ENCODE results near the gene NUFIP2. TPM values are rescaled to one million over a fixed set of nuclear protein-coding genes. Genes with fewer than 3 reads are reported as not detected.

The NUFIP2 gene
- total and polyA plus RNA-seq, 10 of the 15 experiments (the other 5 are each of a cell fraction or from before 2014, with no cell fraction given): 3.7 to 32.3 (median 14.5) TPM

- H3K27ac ChIP-seq (ENCODE audit: control insufficient read depth, insufficient read depth): no peak overlapping the region
- H3K4me2 ChIP-seq (ENCODE audit: control insufficient read depth, insufficient read depth): no peak overlapping the region
- H3K9me3 ChIP-seq (replicated peaks; ENCODE audit: control insufficient read depth, insufficient read depth, low read length): no peaks in the 10 kb centered on the region
- ATAC-seq (no peak), FAIRE-seq (no peak), DNase-seq (ENCODE audit: low read depth, low spot score) (no peak)
- no peaks in the 10 kb centered on the region for H3K27me3 ChIP-seq (replicated peaks in 1 of 2; ENCODE audit: control insufficient read depth in 2 of 2, insufficient read depth in 2 of 2, low read length in 1 of 2)
- no peaks in the 10 kb centered on the region for H3K4me1 ChIP-seq (ENCODE audit: control insufficient read depth, insufficient read depth, low read length)
- intact Hi-C loops (cut with micrococcal nuclease; ENCODE audit: unreplicated experiment): no loop called here
- no peak overlapping the region for H3K9ac ChIP-seq (ENCODE audit: control insufficient read depth, insufficient read depth, low read length)
- in situ Hi-C loops (cut with MboI): no loop called here
- SMC1A ChIA-PET (ENCODE audit: uncharacterized antibody, unreplicated experiment): interaction anchor here (0.9 to 1.3 kb wide), 2 partner anchors 22 to 80 kb away, joined by 3 to 6 read pairs; no protein-coding TSS in a partner anchor
- no peak overlapping the region for H3K4me3 ChIP-seq
- no TSS peak for BruUV-seq (replicated peaks)
- RAD21 ChIA-PET (ENCODE audit: unreplicated experiment): interaction anchor here (0.8 kb wide), 1 partner anchor 39 kb away, joined by 3 read pairs; no protein-coding TSS in a partner anchor
- no peak overlapping the region for H2AFZ ChIP-seq (ENCODE audit: control insufficient read depth, low read depth, low read length)
- no peaks in the 10 kb centered on the region for H3K79me2 ChIP-seq (ENCODE audit: control insufficient read depth, insufficient read depth, low read length)
- H4K20me1 ChIP-seq (ENCODE audit: control insufficient read depth, insufficient read depth): no peaks in the 10 kb centered on the region
- CTCF ChIA-PET: interaction anchor here (0.7 to 1.4 kb wide), 4 partner anchors 21 to 112 kb away, joined by 3 to 4 read pairs (median 3); no protein-coding TSS in a partner anchor
- H3K36me3 ChIP-seq (ENCODE audit: control insufficient read depth in 2 of 2, insufficient read depth in 2 of 2, low read length in 1 of 2): no peaks in the 10 kb centered on the region
- WGBS (ENCODE audit: insufficient coverage, insufficient replicate concordance, low lambda C conversion rate, missing lambda C conversion rate): 0% methylated on average over 1 of the region's 1 CpG
- POLR2A ChIA-PET: interaction anchor here (0.7 kb wide), 1 partner anchor 362 kb away, joined by 4 read pairs; no protein-coding TSS in a partner anchor
- TF ChIP-seq EED (IDR thresholded peaks at IDR 0.05; ENCODE audit: low read depth) (no peak), ZNF274 (IDR thresholded peaks at IDR 0.05; ENCODE audit: insufficient read depth, insufficient read length) (no peak), MTA3 (IDR thresholded peaks at IDR 0.05; ENCODE audit: borderline replicate concordance, low read length) (no peak), EP300 (IDR thresholded peaks at IDR 0.05; ENCODE audit: borderline replicate concordance in 1 of 2, control insufficient read depth in 1 of 2, low read depth in 2 of 2, low read length in 2 of 2) (no peak), ZNF384 (IDR thresholded peaks at IDR 0.05; ENCODE audit: borderline replicate concordance, low read depth, low read length) (no peak), JUNB (IDR thresholded peaks at IDR 0.05) (no peak), TCF12 (IDR thresholded peaks at IDR 0.05; ENCODE audit: low read depth, low read length) (no peak), USF1 (IDR thresholded peaks at IDR 0.05; ENCODE audit: borderline replicate concordance, extremely low read length, insufficient read depth, low read depth, low read length) (no peak), JUND (IDR thresholded peaks at IDR 0.05; ENCODE audit: low read depth, low read length) (no peak), CEBPZ (IDR thresholded peaks at IDR 0.05; ENCODE audit: low read depth, low read length) (no peak), E2F4 (IDR thresholded peaks at IDR 0.05; ENCODE audit: low read depth, low read length) (no peak), CUX1 (IDR thresholded peaks at IDR 0.05; ENCODE audit: insufficient replicate concordance, low read depth, low read length) (no peak)
These were observed 37.7 kb upstream of the NUFIP2 start for GRCh38 chr17:29331708-29332085.
